SHP77 (cell line): ENCODE results near the gene KLF7.

ENCODE experiments used
- DNase-seq, 2 experiments: peaks; one replicate each; lab custom pipeline; 2025; lab: John Stamatoyannopoulos, UW

KLF7 gene

GRCh38 chr2:207167099-207167923, 1.6 kb upstream of the KLF7 start:
- no peak for DNase-seq

GRCh38 chr2:207166349-207167098, 776 bp upstream of the KLF7 start:
- DNase-seq = peak; percentile 38 to 72

- DNase-seq = peak; percentile 97
These were observed 246 bp upstream of the KLF7 start for GRCh38 chr2:207166039-207166348.

- DNase-seq = no peak
These were observed 1.5 kb downstream of the KLF7 start for GRCh38 chr2:207164006-207164831.

- no peak for DNase-seq
These were observed 2.1 kb downstream of the KLF7 start for GRCh38 chr2:207163756-207164005.

GRCh38 chr2:207163053-207163755, 2.5 kb downstream of the KLF7 start:
- DNase-seq = no peak

- DNase-seq = no peak
These were observed 3.4 kb downstream of the KLF7 start for GRCh38 chr2:207162316-207162715.

- no peak for DNase-seq
These were observed 4.3 kb downstream of the KLF7 start for GRCh38 chr2:207161247-207162123.

GRCh38 chr2:207160115-207160514, 5.6 kb downstream of the KLF7 start:
- DNase-seq = no peak

- no peak for DNase-seq
These were observed 6.7 kb downstream of the KLF7 start for GRCh38 chr2:207159002-207159401.

- no peak for DNase-seq
These were observed 8.0 kb downstream of the KLF7 start for GRCh38 chr2:207157731-207158130.

- DNase-seq = no peak
These were observed 8.6 kb downstream of the KLF7 start for GRCh38 chr2:207157162-207157481.

- no peak for DNase-seq
These were observed 9.1 kb downstream of the KLF7 start for GRCh38 chr2:207156451-207157161.

- no peak for DNase-seq
These were observed 10.0 kb downstream of the KLF7 start for GRCh38 chr2:207155516-207156444.

GRCh38 chr2:207154556-207155510, 10.9 kb downstream of the KLF7 start:
- no peak for DNase-seq

GRCh38 chr2:207153266-207153975, 12.3 kb downstream of the KLF7 start:
- DNase-seq = no peak

GRCh38 chr2:207151048-207151447, 14.7 kb downstream of the KLF7 start:
- DNase-seq = no peak

GRCh38 chr2:207150284-207150683, 15.5 kb downstream of the KLF7 start:
- DNase-seq = no peak
